Right atrium auricular region (tissue), 2 donors: Measurements from ENCODE around the gene FBXO28. TPM values are rescaled to one million over a fixed set of nuclear protein-coding genes. Genes with fewer than 3 reads are reported as not detected.

Experiments
- DNase-seq: peaks from one replicate; pipeline ENCODE4 v3.0.0-alpha.2; 2019; ENCODE audit warnings: low spot score
- H3K27ac ChIP-seq, 2 donors: fragments of 200-600 bp; sonication (generic); 1 replicate in 1 of 2; 2 replicates in 1 of 2; pipeline ENCODE4 v1.5.1; 2016 to 2019
- H3K27me3 ChIP-seq, 2 donors: fragments of 200-600 bp; sonication (generic); one replicate each; pipeline versions ENCODE4 v1.5.1 to v1.6.0; 2017 to 2019
- H3K36me3 ChIP-seq: fragments of 200-600 bp; sonication (generic); one replicate; pipeline ENCODE4 v1.5.1; 2016
- H3K4me1 ChIP-seq, 2 donors: fragments of 200-600 bp; sonication (generic); one replicate each; pipeline versions ENCODE4 v1.5.1 to v1.6.0; 2017 to 2019
- H3K4me3 ChIP-seq, 2 donors: fragments of 200-600 bp; sonication (generic); 1 replicate in 1 of 2; 2 replicates in 1 of 2; pipeline ENCODE4 v1.5.1; 2017 to 2019; ENCODE audit warnings: mild to moderate bottlenecking in 1 of 2, moderate library complexity in 1 of 2
- H3K9me3 ChIP-seq, 2 donors: fragments of 200-600 bp; sonication (generic); one replicate each; pipeline ENCODE4 v1.5.1; 2019
- CTCF ChIP-seq, 2 donors: fragments of 200-600 bp; sonication (generic); IDR thresholded peaks; one replicate each; pipeline ENCODE4 v1.5.1; 2019; ENCODE audit warnings: antibody characterized with exemption in 2 of 2
- total RNA-seq, 2 donors: library from RNA; depleted of rRNA; stranded (reverse); fragments of >200 nt; gene quantifications; one replicate each; pipeline ENCODE4 v1.1.0, GENCODE V29; 2016

The FBXO28 gene
- total RNA-seq, 2 donors from 2014 or later = 15.4 to 17.9 TPM

GRCh38 chr1:224182866-224183590 lies 69.1 kb downstream of the FBXO28 start, which contains the start of gene DEGS1:
DEGS1 (plus strand) TSS chr1:224183240; CDS start chr1:224183337, 97 bp downstream.
- Histone ChIP-seq H3K27ac (peak within 1 kb of the TSS; percentile 94 to 95), H3K27me3 (no peaks in the 10 kb centered on the region), H3K4me1 (peaks cover 0 to 22% of the 10 kb centered on the region in 2 donors), H3K36me3 (no peaks in the 10 kb centered on the region), H3K9me3 (no peaks in the 10 kb centered on the region), H3K4me3 (peak within 1 kb of the TSS; percentile 89 to 92)
- peak in 1 of 2 donors; percentile 14 for TF ChIP-seq CTCF (IDR thresholded peaks at IDR 0.05)
- peak; percentile 81 for DNase-seq

GRCh38 chr1:224183591-224184312 lies 69.8 kb downstream of the FBXO28 start:
- TF ChIP-seq CTCF (IDR thresholded peaks at IDR 0.05) = no peak
- no peaks in the 10 kb centered on the region for H3K36me3 ChIP-seq
- H3K9me3 ChIP-seq = no peaks in the 10 kb centered on the region
- peak; percentile 60 for DNase-seq
- H3K4me3 ChIP-seq = peak overlapping the region; percentile 89 to 92
- H3K27me3 ChIP-seq = no peaks in the 10 kb centered on the region
- peak overlapping the region; percentile 94 to 95 for H3K27ac ChIP-seq
- H3K4me1 ChIP-seq = peaks cover 0 to 22% of the 10 kb centered on the region in 2 donors

GRCh38 chr1:224185208-224185607 lies 71.3 kb downstream of the FBXO28 start:
- H3K4me1 ChIP-seq = peaks cover 0 to 22% of the 10 kb centered on the region in 2 donors
- peaks cover 9% of the 10 kb centered on the region for H3K36me3 ChIP-seq
- no peak for DNase-seq
- H3K27me3 ChIP-seq = no peaks in the 10 kb centered on the region
- H3K27ac ChIP-seq = peak overlapping the region in 1 of 2 donors; percentile 95
- no peak overlapping the region for H3K4me3 ChIP-seq
- no peaks in the 10 kb centered on the region for H3K9me3 ChIP-seq
- no peak for TF ChIP-seq CTCF (IDR thresholded peaks at IDR 0.05)

DNA sequence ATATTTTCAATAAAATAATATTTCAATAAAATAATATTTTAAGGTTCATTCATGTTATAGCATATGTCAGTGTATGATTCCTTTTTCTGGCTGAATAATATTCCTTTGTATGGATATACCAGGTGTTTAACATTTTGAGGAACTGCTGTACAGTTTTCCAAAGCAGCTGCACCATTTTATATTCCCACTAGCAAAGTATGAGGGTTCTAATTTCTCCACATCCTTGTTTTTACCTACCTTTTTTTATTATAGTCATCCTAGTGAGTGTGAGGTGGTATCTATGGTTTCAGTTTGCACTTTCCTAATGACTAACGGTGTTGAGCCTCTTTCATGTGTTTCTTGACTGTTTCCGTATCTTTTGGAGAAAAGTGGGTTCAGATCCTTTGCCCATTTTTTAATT lies 74.4 kb downstream of the FBXO28 start:
- Histone ChIP-seq H3K9me3 (no peaks in the 10 kb centered on the region), H3K36me3 (peaks cover 30% of the 10 kb centered on the region), H3K4me1 (peaks cover 0 to 22% of the 10 kb centered on the region in 2 donors), H3K4me3 (no peak overlapping the region), H3K27ac (no peak overlapping the region), H3K27me3 (no peaks in the 10 kb centered on the region)
- DNase-seq = no peak
- TF ChIP-seq CTCF (IDR thresholded peaks at IDR 0.05) = no peak

DNA sequence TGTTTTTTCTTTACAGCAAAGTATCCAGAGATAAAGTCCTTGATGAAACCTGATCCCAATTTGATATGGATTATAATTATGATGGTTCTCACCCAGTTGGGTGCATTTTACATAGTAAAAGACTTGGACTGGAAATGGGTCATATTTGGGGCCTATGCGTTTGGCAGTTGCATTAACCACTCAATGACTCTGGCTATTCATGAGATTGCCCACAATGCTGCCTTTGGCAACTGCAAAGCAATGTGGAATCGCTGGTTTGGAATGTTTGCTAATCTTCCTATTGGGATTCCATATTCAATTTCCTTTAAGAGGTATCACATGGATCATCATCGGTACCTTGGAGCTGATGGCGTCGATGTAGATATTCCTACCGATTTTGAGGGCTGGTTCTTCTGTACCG lies 75.7 kb downstream of the FBXO28 start:
- no peak for DNase-seq
- H3K4me1 ChIP-seq = peaks cover 0 to 17% of the 10 kb centered on the region in 2 donors
- H3K27me3 ChIP-seq = no peaks in the 10 kb centered on the region
- no peaks in the 10 kb centered on the region for H3K9me3 ChIP-seq
- no peak for TF ChIP-seq CTCF (IDR thresholded peaks at IDR 0.05)
- H3K4me3 ChIP-seq = no peak overlapping the region
- H3K36me3 ChIP-seq = peaks cover 42% of the 10 kb centered on the region
- H3K27ac ChIP-seq = no peak overlapping the region
